Adrenal gland (tissue), 5 donors: ENCODE results near the gene SHB.

Source experiments
- POLR2A ChIP-seq, 2 donors: fragments of 450-650 bp; IDR thresholded peaks; one replicate each; pipeline ENCODE4 v1.6.1; 2017; ENCODE audit warnings: antibody characterized with exemption in 2 of 2, mild to moderate bottlenecking in 2 of 2, moderate library complexity in 1 of 2
- TF ChIP-seq, protein P1 (sequence below), 6 experiments: fragments of 450-650 bp in 4 of 6; fragments of 200-600 bp in 2 of 6; sonication (generic) in 1 of 6; IDR thresholded peaks; 1 replicate in 5 of 6; 2 replicates in 1 of 6; pipeline versions ENCODE4 v1.5.1 to v1.8.0; 2016 to 2021; ENCODE audit warnings: antibody characterized with exemption in 6 of 6, mild to moderate bottlenecking in 2 of 6, moderate library complexity in 1 of 6
- donor health status: DM: no; HTN: no; CAD: no.

DNA sequence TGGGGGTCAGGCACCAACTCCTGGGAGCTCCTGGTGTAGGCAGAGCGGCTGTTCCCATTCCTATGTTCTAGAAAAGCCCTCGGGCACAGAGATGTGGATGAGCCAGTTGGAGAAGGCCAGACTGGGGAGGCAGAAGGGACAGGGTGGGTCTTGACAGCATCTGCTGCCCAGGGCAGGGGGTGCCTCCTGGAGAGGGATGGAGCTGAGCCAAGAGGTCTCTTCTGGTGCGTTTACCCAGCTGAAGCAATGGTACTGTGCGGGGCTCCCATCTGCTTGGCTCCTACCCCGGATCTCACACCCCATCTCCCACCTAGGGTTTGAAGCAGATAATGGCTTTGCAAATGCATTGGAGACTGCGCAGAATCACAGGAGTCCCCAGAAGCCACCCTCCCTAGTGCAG, 41.3 kb downstream of the SHB start:
- TF ChIP-seq, protein P1, sequence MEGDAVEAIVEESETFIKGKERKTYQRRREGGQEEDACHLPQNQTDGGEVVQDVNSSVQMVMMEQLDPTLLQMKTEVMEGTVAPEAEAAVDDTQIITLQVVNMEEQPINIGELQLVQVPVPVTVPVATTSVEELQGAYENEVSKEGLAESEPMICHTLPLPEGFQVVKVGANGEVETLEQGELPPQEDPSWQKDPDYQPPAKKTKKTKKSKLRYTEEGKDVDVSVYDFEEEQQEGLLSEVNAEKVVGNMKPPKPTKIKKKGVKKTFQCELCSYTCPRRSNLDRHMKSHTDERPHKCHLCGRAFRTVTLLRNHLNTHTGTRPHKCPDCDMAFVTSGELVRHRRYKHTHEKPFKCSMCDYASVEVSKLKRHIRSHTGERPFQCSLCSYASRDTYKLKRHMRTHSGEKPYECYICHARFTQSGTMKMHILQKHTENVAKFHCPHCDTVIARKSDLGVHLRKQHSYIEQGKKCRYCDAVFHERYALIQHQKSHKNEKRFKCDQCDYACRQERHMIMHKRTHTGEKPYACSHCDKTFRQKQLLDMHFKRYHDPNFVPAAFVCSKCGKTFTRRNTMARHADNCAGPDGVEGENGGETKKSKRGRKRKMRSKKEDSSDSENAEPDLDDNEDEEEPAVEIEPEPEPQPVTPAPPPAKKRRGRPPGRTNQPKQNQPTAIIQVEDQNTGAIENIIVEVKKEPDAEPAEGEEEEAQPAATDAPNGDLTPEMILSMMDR (IDR thresholded peaks at IDR 0.05): no peak
- TF ChIP-seq POLR2A (IDR thresholded peaks at IDR 0.05): no peak
